ENCODE data around the gene AJM1. TPM values are rescaled to one million over a fixed set of nuclear protein-coding genes. Genes with fewer than 3 reads are reported as not detected.

The AJM1 gene
- total and polyA plus RNA-seq, 2 of the 8 experiments (the other 6 are each of a cell fraction or from before 2014, with no cell fraction given), result 0.12 to 0.97 TPM

DNA sequence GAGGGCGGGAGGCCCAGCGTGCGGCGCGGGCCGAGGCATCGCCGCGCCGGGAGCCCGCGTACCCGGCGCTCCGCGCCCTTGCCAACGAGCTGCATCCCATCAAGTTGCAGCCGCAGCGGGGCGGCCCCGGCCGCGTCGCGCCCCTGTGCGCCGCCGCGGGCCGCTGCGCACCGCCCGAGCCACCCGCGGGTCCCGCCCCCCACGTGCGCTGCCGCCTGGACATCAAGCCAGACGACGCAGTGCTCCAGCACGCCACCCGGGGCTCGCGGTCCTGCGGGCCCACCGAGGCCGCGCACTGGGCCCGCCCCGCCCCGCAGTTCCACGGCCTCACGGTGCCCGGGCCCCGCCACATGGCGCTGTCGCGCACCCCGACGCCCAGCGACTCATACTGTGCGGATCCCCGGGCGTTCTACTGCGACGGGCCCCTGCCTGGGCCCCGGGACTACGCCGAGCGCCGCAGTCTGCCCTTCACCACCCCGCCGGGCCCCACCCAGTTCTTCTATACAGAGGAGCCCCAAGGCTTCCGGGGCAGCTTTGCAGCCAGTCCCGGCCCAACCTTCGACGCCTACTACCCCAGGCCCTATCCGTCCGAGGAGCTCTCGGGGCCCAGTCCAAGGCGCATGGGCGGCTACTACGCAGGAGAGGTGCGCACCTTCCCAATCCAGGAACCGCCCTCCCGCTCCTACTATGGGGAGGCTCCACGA, 2.6 kb downstream of the AJM1 start:
- H2AFZ ChIP-seq (ENCODE audit: low read length), result no peak overlapping the region
- H3K79me2 ChIP-seq (ENCODE audit: control insufficient read depth in 1 of 2, insufficient read depth in 2 of 2, low read length in 2 of 2), result no peaks in the 10 kb centered on the region
- no peaks in the 10 kb centered on the region; the same call in 1 of the 2 replicates for H3K79me1 ChIP-seq (ENCODE audit: low read depth, low read length)
- peaks cover 4 to 6% of the 10 kb centered on the region in 2 experiments for H4K20me1 ChIP-seq (replicated peaks in 1 of 2; ENCODE audit: control insufficient read depth in 1 of 2, insufficient read depth in 2 of 2, low read length in 2 of 2)
- 0 out of 4 replicates have a peak overlapping the region, but pooled peaks of 1 of the 2 experiments have one; percentile 18 for H3K4me2 ChIP-seq (ENCODE audit: insufficient read depth in 1 of 2, low read depth in 2 of 2, low read length in 2 of 2)
- no peak overlapping the region for H3K23ac ChIP-seq (ENCODE audit: insufficient read length)
- no peak overlapping the region for H4K5ac ChIP-seq (ENCODE audit: insufficient read length, low read depth, low read length)
- no peak overlapping the region for H3K4ac ChIP-seq (replicated peaks; ENCODE audit: insufficient read length, low read depth, low read length)
- peaks cover 5 to 33% (median 20%) of the 10 kb centered on the region in 4 experiments for H3K4me1 ChIP-seq (replicated peaks in 1 of 4; ENCODE audit: control insufficient read depth in 3 of 4, insufficient read depth in 4 of 4, low read length in 3 of 4)
- H4K8ac ChIP-seq (ENCODE audit: extremely low read depth, insufficient read depth, low read length), result no peak overlapping the region
- H3K27ac ChIP-seq (ENCODE audit: low read depth, low read length), result no peak overlapping the region
- FAIRE-seq (no peak), DNase-seq (ENCODE audit: low read depth in 1 of 2, low spot score in 2 of 2) (no peak)
- H4K91ac ChIP-seq (replicated peaks; ENCODE audit: insufficient read length, low read length), result no peak overlapping the region
- peaks cover 13% of the 10 kb centered on the region for H3K23me2 ChIP-seq (ENCODE audit: low read depth, low read length)
- H3K36me3 ChIP-seq (ENCODE audit: control insufficient read depth in 2 of 4, insufficient read depth in 4 of 4, low read length in 3 of 4), result peaks cover 0 to 4% (median 2%) of the 10 kb centered on the region in 4 experiments; a peak in 2 of 8 replicates
- H2BK5ac ChIP-seq (ENCODE audit: low read depth, low read length), result no peak overlapping the region
- no peak overlapping the region for H2BK120ac ChIP-seq (replicated peaks; ENCODE audit: low read depth, low read length)
- H2BK15ac ChIP-seq (ENCODE audit: low read length), result no peak overlapping the region
- H3K18ac ChIP-seq (ENCODE audit: extremely low read depth, low read length), result no peak overlapping the region
- H2AK5ac ChIP-seq (ENCODE audit: low read depth, low read length), result no peak overlapping the region
- H3K14ac ChIP-seq (ENCODE audit: insufficient read length), result no peak overlapping the region
- H2BK12ac ChIP-seq (ENCODE audit: low read depth, low read length), result no peak overlapping the region
- no peaks in the 10 kb centered on the region; a peak in 1 of 4 replicates for H3K9me3 ChIP-seq (ENCODE audit: insufficient read depth in 2 of 2, low read depth in 1 of 2, low read length in 1 of 2)
- no peak overlapping the region for H3K56ac ChIP-seq (replicated peaks; ENCODE audit: insufficient read length, low read depth, low read length)
- WGBS, 2 experiments (ENCODE audit: extremely low coverage in 1 of 2, insufficient coverage in 1 of 2, insufficient read length in 1 of 2, insufficient replicate concordance in 2 of 2, low coverage in 1 of 2, low lambda C conversion rate in 2 of 2, missing lambda C conversion rate in 1 of 2), result 95% methylated on average over 45 of the region's 88 CpGs; no CpG with 5 or more reads in 1 of the 2 experiments
- CTCF ChIA-PET (ENCODE audit: partially characterized antibody), result interaction anchor here (1.0 to 8.9 kb wide), 8 partner anchors 10 to 118 kb away, joined by 3 to 131 read pairs (median 6); no protein-coding TSS in a partner anchor
- POLR2A ChIA-PET (ENCODE audit: partially characterized antibody), result interaction anchor here (1.2 to 20.5 kb wide), 7 partner anchors 8 to 152 kb away, joined by 3 to 248 read pairs (median 9); partner anchors contain the start of genes CLIC3 and MAMDC4
- H3K4me3 ChIP-seq (ENCODE audit: extremely low read depth in 1 of 4, insufficient read depth in 2 of 4, low read depth in 3 of 4, low read length in 4 of 4), result 0 out of 8 replicates have a peak overlapping the region, but pooled peaks of 1 of the 4 experiments have one; percentile 42
- H2BK20ac ChIP-seq (ENCODE audit: low read length), result no peak overlapping the region
- H3K27me3 ChIP-seq (replicated peaks in 1 of 4; ENCODE audit: control insufficient read depth in 3 of 4, extremely low read depth in 1 of 4, insufficient read depth in 3 of 4, low read length in 3 of 4), result peaks cover 2 to 12% (median 7%) of the 10 kb centered on the region in 4 experiments; a peak in 6 of 7 replicates
- H3K9ac ChIP-seq (replicated peaks in 1 of 4; ENCODE audit: extremely low read depth in 1 of 4, low read depth in 3 of 4, low read length in 3 of 4), result no peak overlapping the region
- no peak for TF ChIP-seq EZH2 (IDR thresholded peaks at IDR 0.05; ENCODE audit: low read depth, low read length, severe bottlenecking)
- TF ChIP-seq GABPA (IDR thresholded peaks at IDR 0.05; ENCODE audit: borderline replicate concordance, insufficient read depth, low read length), result no peak
- no peak for TF ChIP-seq ATF3 (IDR thresholded peaks at IDR 0.05; ENCODE audit: insufficient read depth, low read depth, low read length)
- no peak for TF ChIP-seq KDM4A (IDR thresholded peaks at IDR 0.05; ENCODE audit: low read depth, low read length, severe bottlenecking)
- TF ChIP-seq JUND (IDR thresholded peaks at IDR 0.05; ENCODE audit: low read length), result no peak
- no peak for TF ChIP-seq POU5F1 (IDR thresholded peaks at IDR 0.05; ENCODE audit: low read depth, low read length)
- no peak for TF ChIP-seq PHF8 (conservative IDR thresholded peaks at IDR 0.05; ENCODE audit: low read depth, low read length)
- TF ChIP-seq EP300 (IDR thresholded peaks at IDR 0.05; ENCODE audit: borderline replicate concordance in 1 of 2, low read depth in 2 of 2, low read length in 2 of 2), result no peak
- TF ChIP-seq YY1 (IDR thresholded peaks at IDR 0.05; ENCODE audit: low read depth, low read length), result no peak

All from H1 (cell line).